ENCODE results near the gene FLYWCH1.

The FLYWCH1 gene, protein sequence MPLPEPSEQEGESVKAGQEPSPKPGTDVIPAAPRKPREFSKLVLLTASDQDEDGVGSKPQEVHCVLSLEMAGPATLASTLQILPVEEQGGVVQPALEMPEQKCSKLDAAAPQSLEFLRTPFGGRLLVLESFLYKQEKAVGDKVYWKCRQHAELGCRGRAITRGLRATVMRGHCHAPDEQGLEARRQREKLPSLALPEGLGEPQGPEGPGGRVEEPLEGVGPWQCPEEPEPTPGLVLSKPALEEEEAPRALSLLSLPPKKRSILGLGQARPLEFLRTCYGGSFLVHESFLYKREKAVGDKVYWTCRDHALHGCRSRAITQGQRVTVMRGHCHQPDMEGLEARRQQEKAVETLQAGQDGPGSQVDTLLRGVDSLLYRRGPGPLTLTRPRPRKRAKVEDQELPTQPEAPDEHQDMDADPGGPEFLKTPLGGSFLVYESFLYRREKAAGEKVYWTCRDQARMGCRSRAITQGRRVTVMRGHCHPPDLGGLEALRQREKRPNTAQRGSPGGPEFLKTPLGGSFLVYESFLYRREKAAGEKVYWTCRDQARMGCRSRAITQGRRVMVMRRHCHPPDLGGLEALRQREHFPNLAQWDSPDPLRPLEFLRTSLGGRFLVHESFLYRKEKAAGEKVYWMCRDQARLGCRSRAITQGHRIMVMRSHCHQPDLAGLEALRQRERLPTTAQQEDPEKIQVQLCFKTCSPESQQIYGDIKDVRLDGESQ

DNA sequence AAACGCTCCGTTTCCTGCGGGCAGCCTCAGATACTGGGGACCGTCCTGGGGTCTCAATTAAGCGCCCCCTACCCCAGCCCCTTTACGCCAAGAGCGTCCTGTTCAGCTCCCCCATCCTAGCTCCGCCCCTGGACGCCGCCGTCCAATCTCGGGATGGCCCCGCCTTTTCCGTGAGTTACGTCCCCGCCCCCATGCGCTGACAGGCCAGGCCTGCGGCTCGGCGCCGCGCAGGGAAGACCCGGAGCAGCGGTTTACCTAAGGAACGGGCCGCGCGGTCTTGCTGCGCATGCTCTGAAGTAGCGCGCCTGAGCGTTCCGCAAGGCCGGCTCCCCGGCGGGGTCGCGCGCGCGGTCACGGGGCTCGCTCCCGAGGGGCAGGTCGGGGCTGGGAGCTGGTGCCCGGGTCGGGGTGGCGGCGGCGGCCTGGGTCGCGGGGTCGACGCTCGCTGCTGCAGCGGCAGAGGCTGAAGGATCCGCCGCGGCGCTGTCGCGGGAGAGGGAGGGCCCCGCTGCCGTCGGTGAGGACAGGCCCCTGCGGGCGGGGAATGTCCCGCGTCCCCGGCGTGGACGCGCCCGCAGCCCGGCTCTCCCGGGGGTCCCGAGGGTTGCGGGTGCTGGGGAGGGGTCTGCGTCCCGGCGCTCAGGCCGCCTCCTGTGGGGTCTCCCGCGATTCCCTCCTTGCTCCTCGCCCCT, at the start of gene FLYWCH1:
Gene FLYWCH1, plus strand, starts transcription at position 294 of the 692 bp plus-strand sequence. CDS start 17,755 bp downstream, outside the sequence.
- peak; percentile 97 to 98 for DNase-seq

DNA sequence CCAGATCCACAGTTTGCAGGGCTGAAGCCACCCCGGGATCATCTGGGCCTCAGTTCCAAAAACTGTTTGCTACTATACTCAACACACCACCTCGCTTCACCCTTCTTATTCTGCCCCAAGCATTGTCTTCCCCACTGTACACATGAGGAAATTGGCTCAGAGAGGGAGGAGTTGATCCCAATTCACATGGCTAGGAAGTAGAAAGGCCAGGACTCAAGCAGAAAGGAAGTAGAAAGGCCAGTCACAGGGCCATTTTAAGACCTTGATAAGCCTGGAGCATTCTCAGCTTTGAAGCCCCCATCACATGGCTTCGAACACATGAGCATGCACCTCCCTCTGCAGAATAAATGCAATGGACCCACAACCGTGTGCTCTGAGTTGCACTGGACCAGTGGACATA, 46.1 kb upstream of the FLYWCH1 start:
- no peak for DNase-seq

DNA sequence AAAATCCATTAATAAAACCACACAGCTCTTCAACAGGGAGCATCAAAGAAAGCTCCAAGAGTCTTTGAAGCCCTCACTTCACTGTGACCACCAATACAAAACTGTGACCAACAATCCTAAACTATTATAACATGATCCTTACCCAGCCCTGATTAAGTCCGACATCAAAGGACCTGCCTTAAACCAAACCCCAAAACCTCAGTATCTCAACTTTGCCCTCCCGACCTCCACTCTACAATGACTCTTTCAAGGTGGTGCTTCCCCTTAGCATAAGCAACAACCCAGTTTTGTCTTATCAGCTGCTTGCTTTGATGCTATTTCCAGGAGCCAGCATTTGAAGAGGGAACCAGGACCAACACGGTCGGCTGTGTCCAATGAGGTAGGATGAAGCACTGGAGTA, 45.3 kb upstream of the FLYWCH1 start:
- no peak for DNase-seq

DNA sequence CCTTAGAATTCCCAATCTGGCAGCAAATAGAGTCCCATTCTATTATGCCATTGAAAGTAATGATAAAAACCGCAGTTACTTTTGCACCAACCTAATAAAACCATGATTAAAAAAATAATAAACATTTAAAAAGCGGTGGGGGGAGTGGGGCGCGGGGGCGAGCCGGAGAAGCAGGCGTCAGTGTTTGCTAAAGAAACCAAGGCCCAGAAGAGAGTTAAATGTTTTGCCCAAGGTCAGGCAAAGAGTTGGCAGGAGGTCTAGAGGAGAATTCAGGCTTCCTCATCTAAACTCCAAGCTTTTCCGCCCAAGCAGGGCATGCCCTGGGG, 44.1 kb upstream of the FLYWCH1 start:
- DNase-seq: no peak

DNA sequence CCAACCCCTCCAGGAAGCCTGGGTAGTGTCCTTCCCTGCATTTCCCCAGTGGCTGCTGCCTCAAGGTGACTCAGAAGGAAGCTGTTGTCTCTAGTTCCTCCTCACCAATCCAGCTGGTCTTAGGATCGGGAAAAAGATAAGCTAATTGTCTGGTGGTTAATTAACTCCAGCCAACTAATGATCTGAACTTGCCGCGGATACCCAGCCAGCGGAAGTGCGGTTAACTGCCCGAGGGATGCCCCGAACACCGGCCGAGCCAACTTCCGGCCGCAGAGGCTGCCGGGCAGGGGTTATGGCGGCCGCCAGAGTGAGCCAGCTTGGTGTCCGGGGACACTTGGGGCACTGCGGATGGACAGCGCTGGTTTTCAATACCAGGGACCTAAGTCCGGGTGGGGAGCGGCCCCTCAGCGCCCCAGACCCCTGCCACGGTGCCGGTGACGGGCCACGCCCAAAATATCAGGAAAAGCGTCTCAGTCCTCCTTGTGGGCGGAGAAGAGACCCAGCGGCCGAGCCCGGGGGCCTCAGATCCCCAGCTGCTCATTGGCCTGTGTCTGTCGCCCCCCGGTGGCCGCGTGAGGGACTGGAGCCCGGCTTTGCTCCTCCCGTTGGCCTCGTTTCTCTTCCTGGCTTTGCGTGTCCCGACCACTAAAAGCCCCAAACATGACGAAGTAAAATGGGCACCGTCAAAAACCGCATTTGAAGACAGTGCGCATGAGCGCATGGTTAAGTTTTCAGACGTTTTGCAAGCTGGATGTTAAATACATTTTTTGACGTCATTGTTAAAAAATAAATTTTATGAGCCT, 43.5 kb upstream of the FLYWCH1 start:
- peak; percentile 87 to 90 for DNase-seq

DNA sequence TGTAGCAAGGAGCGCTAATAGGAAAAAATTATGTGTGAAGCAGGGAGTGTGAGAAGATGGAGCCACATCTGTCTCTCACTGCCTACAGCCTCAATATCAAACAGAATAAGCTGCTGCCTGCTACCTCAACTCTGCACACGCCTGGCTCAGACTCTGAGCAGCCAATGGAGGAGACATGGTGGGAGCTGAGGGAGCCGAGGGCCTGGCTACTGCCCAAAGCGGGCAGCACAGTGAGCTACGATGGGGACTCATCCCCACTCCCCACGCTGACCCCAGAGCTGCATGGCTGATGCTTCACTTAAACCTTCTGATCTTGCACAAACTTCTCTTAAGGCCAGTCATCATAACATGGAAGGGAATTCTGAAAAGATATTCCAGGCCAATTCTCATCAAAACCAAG, 39.8 kb upstream of the FLYWCH1 start:
- DNase-seq: no peak

DNA sequence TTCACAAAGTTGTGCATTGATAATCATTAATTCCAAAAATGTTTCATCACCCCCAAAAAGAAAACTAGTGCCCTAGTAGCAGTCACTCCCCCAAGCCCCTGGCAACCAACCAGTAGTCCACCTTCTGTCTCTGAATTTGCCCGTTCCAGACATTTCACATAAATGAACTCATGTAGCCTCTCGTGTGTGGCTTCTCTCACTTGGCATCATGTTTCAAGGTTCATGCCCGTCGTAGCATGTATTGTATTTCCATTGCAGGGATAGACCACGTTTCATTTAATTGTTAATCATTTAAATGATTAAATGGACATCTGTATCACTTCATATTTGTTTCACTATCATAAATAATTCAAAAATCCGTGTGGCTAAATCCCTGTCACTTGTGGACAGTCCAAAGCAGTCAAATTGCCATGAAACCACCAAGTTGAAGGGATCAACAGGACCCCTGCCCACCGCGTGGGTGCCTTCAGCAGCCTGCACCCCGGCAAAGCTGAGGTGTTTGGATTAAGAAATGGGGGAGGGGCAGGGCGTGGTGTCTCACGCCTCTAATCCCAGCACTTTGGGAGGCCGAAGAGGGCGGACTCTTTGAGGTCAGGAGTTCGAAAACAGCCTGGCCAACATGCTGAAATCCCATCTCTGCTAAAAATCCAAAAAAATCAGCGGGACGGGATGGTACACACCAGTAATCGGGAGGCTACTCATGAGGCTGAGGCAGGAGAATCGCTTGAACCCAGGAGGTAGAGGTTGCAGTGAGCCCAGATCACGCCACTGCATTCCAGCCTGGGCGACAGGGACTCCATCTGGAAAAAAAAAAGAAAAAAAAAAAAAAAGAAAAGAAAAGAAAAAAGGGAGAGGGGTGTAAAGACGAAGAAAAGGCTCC, 37.5 kb upstream of the FLYWCH1 start:
- DNase-seq: no peak

DNA sequence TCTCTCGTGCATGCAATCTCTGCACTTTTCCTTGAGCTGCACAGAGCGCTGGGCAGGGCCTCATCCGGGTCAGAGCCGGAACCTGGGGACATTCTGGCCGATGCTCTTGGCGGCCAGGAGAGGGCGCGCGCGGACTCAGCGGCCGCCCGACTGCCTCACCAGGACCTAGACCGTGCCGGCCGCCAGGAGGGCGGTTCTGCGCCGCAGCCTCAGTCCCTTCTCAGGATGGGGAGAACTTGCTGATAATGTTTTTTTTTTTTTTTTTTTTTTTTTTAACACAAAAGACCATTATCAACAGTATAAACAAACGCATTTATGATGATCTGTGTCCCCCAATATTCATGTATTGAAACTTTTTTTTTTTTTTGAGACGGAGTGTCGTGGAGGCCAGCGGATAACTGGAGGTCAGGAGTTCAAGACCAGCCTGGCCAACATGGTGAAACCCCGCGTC, 36.8 kb upstream of the FLYWCH1 start:
- DNase-seq: peak; percentile 49 to 67

DNA sequence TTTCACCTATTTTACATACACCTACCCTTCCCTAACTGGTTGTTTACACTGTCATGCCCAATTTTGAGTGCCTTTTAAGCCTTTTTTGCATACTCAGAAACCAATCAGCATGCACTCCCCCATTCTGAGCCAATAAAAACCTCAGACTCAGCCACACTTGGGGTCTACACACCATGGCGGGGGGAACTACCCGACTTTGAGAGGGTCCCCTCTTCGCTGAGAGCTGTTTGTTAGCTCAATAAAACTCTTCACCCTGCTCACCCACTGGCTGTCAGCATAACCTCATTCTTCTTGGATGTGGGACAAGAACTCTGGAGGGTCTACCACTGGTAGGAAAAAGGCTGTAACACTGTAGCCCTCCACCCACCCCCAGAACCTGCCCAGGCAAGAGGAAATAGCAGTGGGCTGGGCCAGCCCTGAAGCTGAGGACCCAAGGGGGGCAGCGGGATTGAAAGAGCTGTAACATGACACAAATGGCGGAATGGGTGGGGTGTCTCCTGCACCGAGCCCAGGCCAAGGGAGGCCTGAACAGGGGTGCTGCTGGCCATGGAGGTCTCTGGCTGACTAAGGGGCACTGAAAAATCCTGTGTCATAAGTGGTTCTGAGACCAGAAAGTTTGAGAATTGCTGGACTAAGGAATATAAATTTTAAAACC, 31.8 kb upstream of the FLYWCH1 start:
- DNase-seq: no peak

DNA sequence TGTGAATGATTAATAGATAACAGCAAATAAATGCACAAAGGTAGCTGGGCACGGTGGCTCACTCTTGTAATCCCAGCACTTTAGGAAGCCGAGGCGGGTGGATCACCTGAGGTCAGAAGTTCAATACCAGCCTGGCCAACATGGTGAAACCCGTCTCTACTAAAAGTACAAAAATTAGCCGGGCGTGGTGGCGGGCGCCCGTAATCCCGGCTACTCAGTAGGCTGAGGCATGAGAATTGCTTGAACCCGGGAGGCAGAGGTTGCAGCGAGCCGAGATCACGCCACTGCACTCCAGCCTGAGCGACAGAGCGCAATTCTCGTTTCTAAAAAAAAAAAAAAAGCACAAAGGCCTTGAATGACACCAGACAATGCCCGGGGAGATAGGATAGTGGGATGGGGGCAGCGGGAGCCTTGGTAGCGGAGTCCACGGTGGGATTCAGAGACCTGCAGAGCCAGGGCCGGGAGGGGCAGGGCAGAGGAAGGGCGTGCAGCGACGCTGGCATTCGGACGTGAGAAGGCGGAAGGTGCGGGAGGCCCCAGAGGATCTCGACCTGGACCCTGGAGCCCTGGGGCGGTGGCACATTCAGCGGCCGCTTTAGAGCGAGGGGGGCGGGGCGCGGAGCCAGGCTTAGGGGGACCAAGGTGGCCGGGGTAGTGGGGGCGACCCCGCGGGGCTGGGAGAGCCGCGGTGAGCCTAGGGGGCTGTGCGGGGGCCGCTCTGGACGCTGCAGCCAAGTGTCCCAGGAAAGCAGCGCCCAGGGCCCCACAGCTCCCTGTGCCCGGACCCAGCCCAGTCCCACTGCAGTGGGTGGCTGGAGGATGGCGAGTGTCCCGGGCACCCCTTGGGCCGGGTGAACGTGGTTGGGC, 29.7 kb upstream of the FLYWCH1 start:
- peak in 1 of 2 experiments; percentile 26 for DNase-seq

DNA sequence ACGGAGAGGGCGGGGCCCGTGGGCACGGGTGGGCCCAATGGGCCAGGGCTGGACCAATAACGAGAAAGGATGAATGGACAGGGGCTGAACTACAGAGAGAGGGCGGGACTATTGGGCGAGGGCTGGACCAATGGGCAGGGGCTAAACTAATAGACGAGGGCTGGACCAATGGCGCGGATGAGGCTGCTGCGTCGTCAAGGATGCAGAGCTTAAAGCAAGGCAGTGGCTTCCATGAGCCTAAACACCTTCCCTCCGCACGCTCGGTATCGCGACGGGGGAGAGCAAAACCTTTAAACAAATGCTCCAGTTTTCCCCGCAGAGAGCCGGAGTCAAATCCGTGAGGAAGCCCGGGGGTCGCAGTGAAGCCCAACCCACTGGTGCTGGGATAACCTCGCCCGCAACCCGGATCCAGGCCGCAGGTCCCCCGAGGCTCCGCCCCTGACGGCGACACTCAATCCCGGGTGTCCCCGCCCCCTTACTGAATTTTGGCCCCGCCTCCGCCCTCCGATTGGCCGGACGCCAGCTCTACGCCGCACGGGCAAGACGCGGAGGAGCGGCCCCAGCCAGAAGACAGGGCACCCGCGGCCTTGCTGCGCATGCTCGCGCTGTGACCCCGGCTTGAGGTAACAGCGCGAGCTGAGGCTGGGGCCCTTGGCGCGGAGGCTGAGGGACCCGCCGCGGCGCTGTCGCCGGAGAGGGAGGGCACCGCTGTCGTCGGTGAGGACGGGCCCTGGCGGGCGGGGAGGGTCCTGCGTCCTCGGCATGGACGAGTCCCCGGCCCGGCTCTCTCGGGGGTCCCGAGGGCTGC, 28.9 kb upstream of the FLYWCH1 start, which contains the start of gene FLYWCH2:
Gene FLYWCH2, plus strand, starts transcription at position 566 of the 808 bp plus-strand sequence. CDS start 13,235 bp downstream, outside the sequence.
- DNase-seq: peak; percentile 93 to 96

DNA sequence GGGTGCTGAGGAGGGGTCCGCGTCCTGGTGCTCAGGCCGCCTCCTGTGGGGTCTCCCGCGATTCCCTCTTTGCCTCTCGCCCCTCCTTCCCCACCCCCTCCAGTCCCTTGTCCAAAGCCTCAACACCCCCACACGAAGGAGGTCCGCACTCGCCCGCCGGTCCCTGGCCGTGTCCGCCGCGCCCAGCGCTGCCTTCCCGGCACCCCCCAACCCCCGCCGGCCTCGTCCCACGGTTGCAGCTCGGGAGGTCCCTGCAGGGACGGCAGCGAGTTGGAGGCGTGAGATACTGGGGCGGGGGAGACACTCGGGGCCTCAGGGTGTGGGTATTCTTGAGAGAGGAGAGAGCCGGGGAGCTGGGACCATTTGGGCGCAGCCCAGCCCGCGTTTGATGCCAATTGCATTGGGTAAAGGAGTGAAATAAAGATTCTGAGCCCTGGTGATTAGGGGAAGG, 28.2 kb upstream of the FLYWCH1 start:
- DNase-seq: peak in 1 of 2 experiments; percentile 21

DNA sequence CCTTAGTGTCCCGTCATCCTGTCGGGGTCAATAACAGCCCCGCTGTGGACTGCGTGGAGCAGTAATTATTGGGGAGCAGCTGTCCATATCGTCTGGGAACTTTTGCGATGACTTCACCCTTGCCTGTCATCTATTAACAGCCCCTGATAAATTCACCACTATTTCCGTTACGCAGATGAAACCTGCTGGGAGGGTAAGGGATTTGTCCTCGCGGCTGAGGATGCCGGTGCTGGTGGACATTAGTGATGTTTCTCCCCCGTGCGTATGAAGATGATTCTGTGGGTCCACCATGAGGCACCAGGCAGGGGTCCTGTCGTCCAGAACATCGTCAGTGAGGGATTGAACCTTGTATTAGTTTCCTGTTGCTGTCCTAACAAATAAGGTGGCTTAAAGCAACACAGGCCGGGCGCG, 27.7 kb upstream of the FLYWCH1 start:
- DNase-seq: peak in 1 of 2 experiments; percentile 6

DNA sequence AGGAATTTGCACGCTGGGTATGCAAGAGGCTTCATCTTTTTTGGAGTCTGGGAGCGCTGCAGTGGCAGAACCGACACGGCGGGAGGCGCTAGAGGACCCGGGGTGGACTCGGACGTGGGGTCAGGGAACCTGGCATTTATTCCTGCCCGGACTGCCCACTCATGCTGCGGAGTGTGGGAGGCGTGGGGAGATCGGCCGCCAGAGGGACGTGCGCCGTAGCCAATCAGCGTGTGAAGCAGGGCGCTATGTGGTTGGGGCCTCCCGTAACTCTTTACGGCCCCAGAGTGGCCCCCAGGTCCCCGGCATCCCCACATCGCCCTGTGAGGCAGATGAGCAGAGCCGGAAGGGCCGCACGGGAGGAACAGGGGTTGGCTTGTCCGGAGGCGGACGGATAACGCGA, 17.5 kb upstream of the FLYWCH1 start:
- no peak for DNase-seq

DNA sequence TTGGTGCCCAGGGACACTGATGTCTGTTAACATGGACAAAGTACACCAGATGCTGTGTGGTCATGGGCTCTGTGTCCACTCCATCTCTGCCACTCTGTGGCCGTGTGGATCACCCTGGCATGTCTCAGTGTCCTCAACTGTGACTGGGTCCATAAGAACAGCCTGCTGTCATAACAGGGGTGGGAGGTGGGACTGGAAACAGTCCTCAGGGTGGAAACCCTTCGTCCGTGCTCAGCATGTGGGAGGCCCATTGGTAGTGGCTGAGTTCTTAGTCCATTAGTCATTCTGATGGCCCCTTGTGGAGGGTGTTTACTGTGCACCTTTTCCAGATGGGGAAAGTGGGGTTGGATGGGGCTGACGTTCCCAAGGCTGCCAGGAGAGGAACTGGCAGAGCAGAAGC, 15.9 kb upstream of the FLYWCH1 start:
- peak; percentile 72 to 78 for DNase-seq

DNA sequence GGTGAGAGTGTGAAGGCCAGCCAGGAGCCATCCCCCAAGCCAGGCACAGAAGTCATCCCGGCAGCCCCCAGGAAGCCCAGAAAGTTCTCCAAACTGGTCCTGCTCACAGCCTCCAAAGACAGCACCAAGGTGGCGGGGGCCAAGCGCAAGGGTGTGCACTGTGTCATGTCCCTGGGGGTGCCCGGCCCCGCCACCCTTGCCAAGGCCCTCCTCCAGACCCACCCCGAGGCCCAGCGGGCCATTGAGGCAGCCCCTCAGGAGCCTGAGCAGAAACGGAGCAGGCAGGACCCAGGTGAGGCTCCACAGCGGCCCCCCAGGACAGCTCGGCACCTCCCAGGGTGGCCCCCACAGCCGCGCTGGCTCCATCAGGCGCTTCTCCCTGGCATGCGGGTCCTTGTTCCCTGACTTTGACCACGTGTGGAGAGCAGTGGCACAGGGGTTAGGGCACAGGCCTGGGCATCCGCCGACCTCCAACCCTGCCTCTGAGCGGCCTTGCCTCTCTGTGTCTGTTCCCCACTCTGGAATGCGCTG, 15.2 kb upstream of the FLYWCH1 start:
- no peak for DNase-seq

DNA sequence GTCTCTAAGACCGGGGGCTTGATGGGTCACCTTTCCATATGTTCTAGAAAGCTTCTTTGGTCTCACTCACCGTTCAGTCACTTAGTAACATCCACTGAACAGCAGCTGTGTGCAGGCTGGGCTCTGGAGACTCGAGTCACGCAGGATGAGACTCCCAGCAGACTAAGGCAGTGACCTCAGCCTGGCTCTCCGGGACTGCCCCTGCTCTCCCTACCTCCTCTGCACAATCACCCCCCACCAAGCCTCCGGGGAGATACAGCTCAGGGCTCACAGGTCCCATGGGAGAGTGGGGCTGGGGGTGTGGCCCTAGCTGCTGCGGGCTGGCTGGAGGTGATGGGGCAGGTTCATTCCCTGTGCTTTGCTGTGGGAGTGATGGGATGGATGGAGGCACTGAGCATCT, 14.6 kb upstream of the FLYWCH1 start:
- no peak for DNase-seq

DNA sequence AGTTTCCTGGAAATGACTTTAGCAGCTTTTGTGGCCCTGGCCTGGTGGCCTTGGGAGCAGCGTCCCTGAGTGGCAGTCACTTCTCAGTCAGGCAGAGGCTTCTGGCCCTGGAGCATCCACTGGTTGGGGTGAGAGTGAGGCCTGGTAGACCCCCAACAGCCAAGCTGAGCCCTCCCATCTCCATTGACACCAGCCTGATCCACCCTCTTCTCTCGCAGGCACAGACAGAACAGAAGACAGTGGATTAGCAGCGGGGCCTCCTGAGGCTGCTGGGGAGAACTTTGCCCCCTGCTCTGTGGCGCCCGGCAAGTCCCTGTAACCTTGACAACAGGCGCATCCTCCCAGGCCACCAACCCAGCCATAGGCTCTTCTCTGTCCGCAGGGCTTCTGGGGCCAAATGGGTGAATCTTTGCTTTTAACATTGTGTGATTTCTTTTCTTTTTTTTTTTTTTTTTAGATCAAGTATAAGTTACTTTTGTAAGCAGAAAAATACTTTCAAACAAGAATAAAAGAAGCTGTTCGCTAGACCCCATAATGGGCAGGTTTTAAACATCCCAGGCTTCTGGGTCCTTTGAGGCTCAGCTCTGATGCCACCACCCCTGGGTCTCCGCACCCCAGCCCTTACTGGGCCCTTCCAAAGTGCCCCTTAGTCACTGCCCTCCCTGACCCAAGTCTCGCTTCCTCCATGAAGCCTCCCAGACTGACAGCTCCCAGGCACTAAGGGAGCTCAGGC, 12.7 kb upstream of the FLYWCH1 start:
- DNase-seq: no peak
